ENCODE measurements around the gene KHDRBS1.
"Not testable (repeated sequence)": the region's sequence is repeated elsewhere in the genome, so short reads cannot be mapped to it uniquely, and the experiment has no call there.

KHDRBS1 gene

GRCh38 chr1:32013386-32014198 lies at the start of gene KHDRBS1:
Gene KHDRBS1, plus strand, starts transcription at chr1:32013868. Its CDS starts 128 bp downstream, at chr1:32013996.
- peak; percentile 98 for DNase-seq

- DNase-seq = no peak
These were observed 42.8 kb upstream of the KHDRBS1 start for GRCh38 chr1:31970873-31971272.

GRCh38 chr1:31976401-31976800 lies 37.3 kb upstream of the KHDRBS1 start:
- DNase-seq = no peak

- no peak for DNase-seq
These were observed 36.1 kb upstream of the KHDRBS1 start for GRCh38 chr1:31977385-31978131.

- no peak for DNase-seq
These were observed 34.7 kb upstream of the KHDRBS1 start for GRCh38 chr1:31978843-31979400.

GRCh38 chr1:31980835-31981455 lies 32.7 kb upstream of the KHDRBS1 start:
- no peak for DNase-seq

- no peak for DNase-seq
These were observed 32.2 kb upstream of the KHDRBS1 start for GRCh38 chr1:31981456-31981839.

GRCh38 chr1:31981972-31982371 lies 31.7 kb upstream of the KHDRBS1 start:
- DNase-seq = no peak

- DNase-seq = peak; percentile 46
These were observed 29.0 kb upstream of the KHDRBS1 start for GRCh38 chr1:31984419-31985347.

- DNase-seq = no peak
These were observed 28.2 kb upstream of the KHDRBS1 start for GRCh38 chr1:31985430-31985829.

- DNase-seq = no peak
These were observed 26.5 kb upstream of the KHDRBS1 start for GRCh38 chr1:31987135-31987619.

- no peak for DNase-seq
These were observed 23.7 kb upstream of the KHDRBS1 start for GRCh38 chr1:31989964-31990363.

GRCh38 chr1:31991182-31991581 lies 22.5 kb upstream of the KHDRBS1 start:
- no peak for DNase-seq

- DNase-seq = no peak
These were observed 18.4 kb upstream of the KHDRBS1 start for GRCh38 chr1:31995263-31995662.

GRCh38 chr1:31996121-31996520 lies 17.5 kb upstream of the KHDRBS1 start:
- not testable (repeated sequence) for DNase-seq

- DNase-seq = no peak
These were observed 11.8 kb upstream of the KHDRBS1 start for GRCh38 chr1:32001863-32002262.

- DNase-seq = not testable (repeated sequence)
These were observed 11.4 kb upstream of the KHDRBS1 start for GRCh38 chr1:32002285-32002684.

GRCh38 chr1:32005522-32005921 lies 8.1 kb upstream of the KHDRBS1 start:
- DNase-seq = no peak

GRCh38 chr1:32007591-32007940 lies 6.1 kb upstream of the KHDRBS1 start:
- no peak for DNase-seq

GRCh38 chr1:32010246-32010645 lies 3.4 kb upstream of the KHDRBS1 start:
- DNase-seq = no peak

- DNase-seq = no peak
These were observed 821 bp upstream of the KHDRBS1 start for GRCh38 chr1:32012709-32013385.
